H1 (cell line): Measurements from ENCODE around the gene GOLGA6L9. TPM values are rescaled to one million over a fixed set of nuclear protein-coding genes. Genes with fewer than 3 reads are reported as not detected.
"Not testable (repeated sequence)": the region's sequence is repeated elsewhere in the genome, so short reads cannot be mapped to it uniquely, and the experiment has no call there.

Experiments
- CTCF ChIA-PET: fragments of 300-600 bp; sonication (Branson Sonifier 250); formaldehyde crosslinking; loops from one replicate; lab custom pipeline; 2021; ENCODE audit not compliant: partially characterized antibody; lab: Charles Lee
- POLR2A ChIA-PET: fragments of 300-600 bp; sonication (Branson Sonifier 250); formaldehyde crosslinking; loops from one replicate; lab custom pipeline; 2021; ENCODE audit warnings: inconsistent platforms; ENCODE audit not compliant: partially characterized antibody; lab: Charles Lee
- DNase-seq, 2 experiments: peaks; one replicate each; pipeline versions ENCODE4 v3.0.0 to v3.0.0-alpha.2; 2010 to 2022; ENCODE audit warnings: low spot score in 2 of 2, low read depth in 1 of 2, mixed read lengths in 1 of 2
- FAIRE-seq: peaks from 2 replicates; lab custom pipeline; 2011; peaks lifted over from hg19 to GRCh38; lab: Jason Lieb, UNC
- H2AFZ ChIP-seq: 2 replicates; pipeline ENCODE4 v1.8.1; 2012; ENCODE audit warnings: low read length, inconsistent platforms
- H2AK5ac ChIP-seq: 2 replicates; pipeline ENCODE4 v1.6.1; 2013; ENCODE audit warnings: low read depth, low read length
- H2BK120ac ChIP-seq: replicated peaks from 2 replicates; pipeline ENCODE3; 2013; ENCODE audit warnings: low read depth, low read length, inconsistent platforms
- H2BK12ac ChIP-seq: 2 replicates; pipeline ENCODE4 v1.6.1; 2013; ENCODE audit warnings: low read depth, low read length
- H2BK15ac ChIP-seq: 2 replicates; pipeline ENCODE4 v1.6.1; 2013; ENCODE audit warnings: low read length
- H2BK20ac ChIP-seq: 2 replicates; pipeline ENCODE4 v1.6.1; 2013; ENCODE audit warnings: low read length
- H2BK5ac ChIP-seq: 2 replicates; pipeline ENCODE4 v1.6.1; 2013; ENCODE audit warnings: low read depth, low read length
- H3K14ac ChIP-seq: 2 replicates; pipeline ENCODE4 v1.6.1; 2013; ENCODE audit warnings: inconsistent platforms; ENCODE audit not compliant: insufficient read length
- H3K18ac ChIP-seq: 2 replicates; pipeline ENCODE4 v1.6.1; 2013; ENCODE audit warnings: low read length; ENCODE audit errors: extremely low read depth
- H3K23ac ChIP-seq: 2 replicates; pipeline ENCODE4 v1.6.1; 2013; ENCODE audit warnings: inconsistent platforms; ENCODE audit not compliant: insufficient read length
- H3K23me2 ChIP-seq: 2 replicates; pipeline ENCODE4 v1.6.1; 2013; ENCODE audit warnings: low read depth, low read length
- H3K27ac ChIP-seq: 2 replicates; pipeline ENCODE4 v1.6.1; 2011; ENCODE audit warnings: low read depth, low read length, inconsistent platforms
- H3K27me3 ChIP-seq, 4 experiments: replicated peaks in 1 of 4; 1 replicate in 1 of 4; 2 replicates in 3 of 4; pipeline versions ENCODE4 v1.6.1 to v1.8.1; 2011 to 2013; ENCODE audit warnings: low read length in 3 of 4, mild to moderate bottlenecking in 3 of 4, inconsistent platforms in 2 of 4, mixed read lengths in 2 of 4, moderate library complexity in 1 of 4; ENCODE audit not compliant: control insufficient read depth in 3 of 4, insufficient read depth in 3 of 4; ENCODE audit errors: extremely low read depth in 1 of 4
- H3K36me3 ChIP-seq, 4 experiments: 2 replicates each; pipeline versions ENCODE4 v1.6.1 to v1.8.1; 2011 to 2013; ENCODE audit warnings: mild to moderate bottlenecking in 4 of 4, low read length in 3 of 4, moderate library complexity in 2 of 4, control low read depth in 1 of 4, inconsistent platforms in 1 of 4; ENCODE audit not compliant: insufficient read depth in 4 of 4, control insufficient read depth in 2 of 4
- H3K4ac ChIP-seq: replicated peaks from 2 replicates; pipeline ENCODE3; 2013; ENCODE audit warnings: low read length, low read depth, mixed read lengths, inconsistent platforms; ENCODE audit not compliant: insufficient read length
- H3K4me1 ChIP-seq, 4 experiments: replicated peaks in 1 of 4; 1 replicate in 1 of 4; 2 replicates in 3 of 4; pipeline versions ENCODE4 v1.6.1 to v1.8.1; 2011 to 2013; ENCODE audit warnings: low read length in 3 of 4, inconsistent platforms in 2 of 4, mixed read lengths in 1 of 4; ENCODE audit not compliant: insufficient read depth in 4 of 4, control insufficient read depth in 3 of 4
- H3K4me2 ChIP-seq, 2 experiments: 2 replicates each; pipeline versions ENCODE4 v1.6.1 to v1.8.1; 2011 to 2013; ENCODE audit warnings: low read depth in 2 of 2, low read length in 2 of 2, control low read depth in 1 of 2, inconsistent platforms in 1 of 2, mild to moderate bottlenecking in 1 of 2; ENCODE audit not compliant: insufficient read depth in 1 of 2
- H3K4me3 ChIP-seq, 4 experiments: fragments of 200-600, 300-600 bp in 1 of 4; sonication (generic), shearing (Covaris generic), sonication (Bioruptor Twin) in 1 of 4; 2 replicates each; pipeline versions ENCODE4 v1.5.1 to v1.8.1; 2011 to 2016; ENCODE audit warnings: low read length in 4 of 4, low read depth in 3 of 4, control low read depth in 2 of 4, inconsistent platforms in 2 of 4, mild to moderate bottlenecking in 2 of 4, mixed read lengths in 1 of 4, moderate library complexity in 1 of 4; ENCODE audit not compliant: insufficient read depth in 2 of 4; ENCODE audit errors: extremely low read depth in 1 of 4
- H3K56ac ChIP-seq: replicated peaks from 2 replicates; pipeline ENCODE3; 2013; ENCODE audit warnings: low read depth, mild to moderate bottlenecking, mixed read lengths, low read length, inconsistent platforms; ENCODE audit not compliant: insufficient read length
- H3K79me1 ChIP-seq: 2 replicates; pipeline ENCODE4 v1.6.1; 2013; ENCODE audit warnings: low read depth, low read length, control low read depth
- H3K79me2 ChIP-seq, 2 experiments: 2 replicates each; pipeline versions ENCODE4 v1.6.1 to v1.8.1; 2012 to 2013; ENCODE audit warnings: low read length in 2 of 2, mild to moderate bottlenecking in 2 of 2, inconsistent platforms in 1 of 2; ENCODE audit not compliant: insufficient read depth in 2 of 2, control insufficient read depth in 1 of 2
- H3K9ac ChIP-seq, 4 experiments: replicated peaks in 1 of 4; 1 replicate in 1 of 4; 2 replicates in 3 of 4; pipeline versions ENCODE4 v1.6.1 to v1.8.1; 2011 to 2013; ENCODE audit warnings: low read depth in 3 of 4, low read length in 3 of 4, control low read depth in 2 of 4, mild to moderate bottlenecking in 2 of 4, moderate library complexity in 2 of 4, inconsistent platforms in 1 of 4; ENCODE audit errors: extremely low read depth in 1 of 4
- H3K9me3 ChIP-seq, 2 experiments: 2 replicates each; pipeline versions ENCODE4 v1.6.1 to v1.8.1; 2012 to 2013; ENCODE audit warnings: mild to moderate bottlenecking in 2 of 2, moderate library complexity in 2 of 2, control low read depth in 1 of 2, inconsistent platforms in 1 of 2, low read depth in 1 of 2, low read length in 1 of 2, mixed read lengths in 1 of 2; ENCODE audit not compliant: insufficient read depth in 2 of 2
- H4K20me1 ChIP-seq, 2 experiments: replicated peaks in 1 of 2; 2 replicates each; pipeline versions ENCODE3 to v1.8.1; 2011 to 2013; ENCODE audit warnings: inconsistent platforms in 2 of 2, low read length in 2 of 2, mild to moderate bottlenecking in 1 of 2; ENCODE audit not compliant: insufficient read depth in 2 of 2, control insufficient read depth in 1 of 2
- H4K5ac ChIP-seq: 2 replicates; pipeline ENCODE4 v1.6.1; 2013; ENCODE audit warnings: low read length, low read depth, mixed read lengths, inconsistent platforms; ENCODE audit not compliant: insufficient read length
- H4K8ac ChIP-seq: 2 replicates; pipeline ENCODE4 v1.8.0; 2013; ENCODE audit warnings: mild to moderate bottlenecking, moderate library complexity, low read length, inconsistent platforms; ENCODE audit not compliant: insufficient read depth; ENCODE audit errors: extremely low read depth
- H4K91ac ChIP-seq: replicated peaks from 2 replicates; pipeline ENCODE3; 2013; ENCODE audit warnings: low read length, mixed read lengths, inconsistent platforms; ENCODE audit not compliant: insufficient read length
- WGBS, 2 experiments: shearing (Covaris generic) in 1 of 2; methylation state at CpG; one replicate each; pipeline versions ENCODE4 v1.1.6 to v1.1.7; 2013 to 2015; ENCODE audit warnings: low lambda C conversion rate in 2 of 2, mixed read lengths in 2 of 2, inconsistent platforms in 1 of 2, low coverage in 1 of 2, missing lambda C conversion rate in 1 of 2; ENCODE audit not compliant: insufficient replicate concordance in 2 of 2, insufficient coverage in 1 of 2, insufficient read length in 1 of 2; ENCODE audit errors: extremely low coverage in 1 of 2, missing lambda C conversion rate in 1 of 2; 5-methylcytosine and 5-hydroxymethylcytosine counted together
- polyA plus RNA-seq, 7 experiments: library from polyadenylated mRNA; depleted of rRNA in 3 of 7; stranded (reverse) in 5 of 7; unstranded in 2 of 7; fragments of >200 nt in 5 of 7; fragments of 200-250 nt in 2 of 7; gene quantifications; 1 replicate in 5 of 7; 2 replicates in 1 of 7; 4 replicates in 1 of 7; pipeline versions ENCODE4 v1.2.1 to v1.2.3, GENCODE V29; 2011 to 2013; ENCODE audit warnings: missing spikeins in 2 of 7, mixed read lengths in 2 of 7
- total RNA-seq: library from RNA; stranded (reverse); fragmentation: NEBNext Ultra II Directional; extraction: Animal tissue kit (Norgen Biotek cat#: 25700); gene quantifications from 2 replicates; pipeline ENCODE4 v1.2.1, GENCODE V29; 2021

The GOLGA6L9 gene
- total and polyA plus RNA-seq, 2 of the 8 experiments (the other 6 are each of a cell fraction or from before 2014, with no cell fraction given): 3.1 to 5.5 TPM

- H3K56ac ChIP-seq, H4K91ac ChIP-seq, H3K9ac ChIP-seq, H3K18ac ChIP-seq, H3K27me3 ChIP-seq, H4K20me1 ChIP-seq, CTCF ChIA-PET, H3K9me3 ChIP-seq, H2BK15ac ChIP-seq, FAIRE-seq, H2BK20ac ChIP-seq, H3K4me1 ChIP-seq, H4K5ac ChIP-seq, POLR2A ChIA-PET, H3K79me1 ChIP-seq, H3K4ac ChIP-seq, H3K36me3 ChIP-seq, H3K79me2 ChIP-seq, H3K4me3 ChIP-seq, H2AFZ ChIP-seq, H2BK120ac ChIP-seq, H2BK5ac ChIP-seq, H3K23me2 ChIP-seq, H2BK12ac ChIP-seq, H3K4me2 ChIP-seq, H4K8ac ChIP-seq, H3K27ac ChIP-seq, H3K23ac ChIP-seq, DNase-seq, H3K14ac ChIP-seq, H2AK5ac ChIP-seq: not testable (repeated sequence)
- 87% methylated on average over 2 of the region's 2 CpGs; no CpG with 5 or more reads in 1 of the 2 experiments for WGBS, 2 experiments
Measured at GRCh38 chr15:82420516-82420915, 9.1 kb upstream of the GOLGA6L9 start.

- FAIRE-seq, H2AFZ ChIP-seq, H3K4me1 ChIP-seq, H3K23me2 ChIP-seq, H4K20me1 ChIP-seq, H3K14ac ChIP-seq, H3K27me3 ChIP-seq, H3K23ac ChIP-seq, H2BK5ac ChIP-seq, DNase-seq, POLR2A ChIA-PET, H3K4ac ChIP-seq, H3K56ac ChIP-seq, H2BK15ac ChIP-seq, H3K9ac ChIP-seq, H3K36me3 ChIP-seq, H3K27ac ChIP-seq, H4K91ac ChIP-seq, H4K8ac ChIP-seq, H2BK20ac ChIP-seq, CTCF ChIA-PET, H3K79me2 ChIP-seq, H3K79me1 ChIP-seq, H2BK12ac ChIP-seq, H4K5ac ChIP-seq, H2BK120ac ChIP-seq, H3K4me3 ChIP-seq, H2AK5ac ChIP-seq, H3K18ac ChIP-seq, H3K9me3 ChIP-seq, H3K4me2 ChIP-seq: not testable (repeated sequence)
- no CpG with 5 or more reads among the region's 1 CpG for WGBS, 2 experiments
Measured at GRCh38 chr15:82420966-82421365, 8.7 kb upstream of the GOLGA6L9 start.
